ENCODE measurements around the gene ANAPC2.

DNA sequence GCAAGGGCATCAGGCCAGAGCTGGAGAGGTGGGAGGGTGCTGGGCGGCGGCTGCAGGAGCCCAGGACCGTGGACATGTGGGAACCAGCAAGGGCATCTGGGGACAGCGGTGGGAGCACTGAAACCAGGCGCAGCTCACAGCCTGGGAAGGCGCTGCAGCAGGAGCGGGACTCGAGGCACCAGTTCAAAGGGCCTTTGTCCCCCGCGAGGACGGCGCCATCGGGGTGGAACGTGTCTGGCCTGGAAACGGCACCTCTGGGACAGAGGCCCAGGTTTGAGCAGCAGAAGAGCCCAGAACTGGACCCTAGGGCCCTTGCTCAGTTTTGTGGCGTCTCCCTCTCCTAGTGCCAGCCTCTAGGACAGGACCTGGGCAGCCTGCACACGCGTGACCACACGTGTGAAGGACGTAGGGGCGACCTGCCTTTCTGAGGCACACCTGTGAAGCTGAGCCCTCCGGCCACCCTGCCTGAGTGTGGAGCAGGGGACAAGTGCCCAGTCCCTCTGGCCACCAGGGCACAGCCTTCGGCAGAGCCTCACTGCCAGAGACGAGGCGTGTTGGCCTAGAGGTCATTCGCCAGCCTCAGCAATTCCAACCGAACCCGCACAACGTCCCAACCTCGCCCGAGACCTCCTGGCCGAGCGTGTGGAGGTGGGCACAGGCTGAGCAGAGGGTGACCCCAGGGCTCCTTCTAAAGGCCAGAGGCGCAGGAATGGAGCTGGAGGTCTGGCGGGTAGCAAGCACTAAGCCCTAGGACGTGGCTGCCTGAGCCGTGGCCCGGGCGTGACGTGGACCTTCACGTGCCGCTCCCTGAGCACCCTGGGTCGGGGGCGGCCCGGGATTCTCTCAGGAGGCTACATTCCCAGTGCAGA, 14.3 kb downstream of the ANAPC2 start:
- TF ChIP-seq, protein P1, sequence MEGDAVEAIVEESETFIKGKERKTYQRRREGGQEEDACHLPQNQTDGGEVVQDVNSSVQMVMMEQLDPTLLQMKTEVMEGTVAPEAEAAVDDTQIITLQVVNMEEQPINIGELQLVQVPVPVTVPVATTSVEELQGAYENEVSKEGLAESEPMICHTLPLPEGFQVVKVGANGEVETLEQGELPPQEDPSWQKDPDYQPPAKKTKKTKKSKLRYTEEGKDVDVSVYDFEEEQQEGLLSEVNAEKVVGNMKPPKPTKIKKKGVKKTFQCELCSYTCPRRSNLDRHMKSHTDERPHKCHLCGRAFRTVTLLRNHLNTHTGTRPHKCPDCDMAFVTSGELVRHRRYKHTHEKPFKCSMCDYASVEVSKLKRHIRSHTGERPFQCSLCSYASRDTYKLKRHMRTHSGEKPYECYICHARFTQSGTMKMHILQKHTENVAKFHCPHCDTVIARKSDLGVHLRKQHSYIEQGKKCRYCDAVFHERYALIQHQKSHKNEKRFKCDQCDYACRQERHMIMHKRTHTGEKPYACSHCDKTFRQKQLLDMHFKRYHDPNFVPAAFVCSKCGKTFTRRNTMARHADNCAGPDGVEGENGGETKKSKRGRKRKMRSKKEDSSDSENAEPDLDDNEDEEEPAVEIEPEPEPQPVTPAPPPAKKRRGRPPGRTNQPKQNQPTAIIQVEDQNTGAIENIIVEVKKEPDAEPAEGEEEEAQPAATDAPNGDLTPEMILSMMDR (IDR thresholded peaks at IDR 0.05 in 8 of 11, conservative IDR thresholded peaks at IDR 0.05 in 3 of 11) = no peak
- TF ChIP-seq POLR2A (IDR thresholded peaks at IDR 0.05) = no peak
- TF ChIP-seq POLR2AphosphoS5 (IDR thresholded peaks at IDR 0.05) = peak in 2 of 3 donors; percentile 34 to 64

Data from spleen (tissue), 7 donors.